Activated T-helper 17 cell treated with anti-CD3 and anti-CD28 coated beads, Interleukin-2, amount 50 U/mL, for 72 hours (primary cell): ENCODE measurements around the gene MMP25. TPM values are rescaled to one million over a fixed set of nuclear protein-coding genes. Genes with fewer than 3 reads are reported as not detected.
"Not testable (repeated sequence)": the region's sequence is repeated elsewhere in the genome, so short reads cannot be mapped to it uniquely, and the experiment has no call there.

Experiments
- ATAC-seq: fragments of 150-1000 bp; cut with Tn5 transposase; replicated peaks from 2 replicates; pipeline ENCODE4 v1.10.0; 2021; ENCODE audit warnings: mild to moderate bottlenecking, moderate library complexity
- H3K27ac Mint-ChIP-seq: one replicate; pipeline ENCODE4 v1.8.0; 2022; ENCODE audit warnings: mixed read lengths
- H3K27me3 Mint-ChIP-seq: one replicate; pipeline ENCODE4 v1.8.0; 2022; ENCODE audit warnings: mixed read lengths
- H3K36me3 Mint-ChIP-seq: one replicate; pipeline ENCODE4 v1.8.0; 2022; ENCODE audit warnings: low read depth, mild to moderate bottlenecking, mixed read lengths
- H3K4me1 Mint-ChIP-seq: one replicate; pipeline ENCODE4 v1.8.0; 2022; ENCODE audit warnings: mixed read lengths
- H3K4me3 Mint-ChIP-seq: one replicate; pipeline ENCODE4 v1.8.0; 2022; ENCODE audit warnings: mild to moderate bottlenecking, mixed read lengths
- H3K9me3 Mint-ChIP-seq: one replicate; pipeline ENCODE4 v1.8.0; 2022; ENCODE audit warnings: mixed read lengths
- total RNA-seq, 2 donors: library from RNA; stranded (reverse); gene quantifications; one replicate each; pipeline ENCODE4 v1.2.3, GENCODE V29; 2022

MMP25 gene
- total RNA-seq, 2 donors from 2014 or later, result 5.9 to 7.1 TPM

GRCh38 chr16:3063625-3064386, 17.4 kb downstream of the MMP25 start:
- peaks cover 26% of the 10 kb centered on the region for H3K4me1 Mint-ChIP-seq
- no peak for ATAC-seq
- no peaks in the 10 kb centered on the region for H3K9me3 Mint-ChIP-seq
- peak overlapping the region; percentile 100 for H3K4me3 Mint-ChIP-seq
- H3K27me3 Mint-ChIP-seq, result no peaks in the 10 kb centered on the region
- H3K27ac Mint-ChIP-seq, result peak overlapping the region; percentile 99
- peaks cover 52% of the 10 kb centered on the region for H3K36me3 Mint-ChIP-seq

GRCh38 chr16:3065069-3065741, 18.8 kb downstream of the MMP25 start, which contains the start of gene IL32:
TSS of gene IL32 (plus strand) at chr16:3065640. CDS start at chr16:3065812, 172 bp downstream.
- Mint-ChIP-seq H3K27ac (peak within 1 kb of the TSS; percentile 99), H3K4me1 (peaks cover 31% of the 10 kb centered on the region), H3K4me3 (peak within 1 kb of the TSS; percentile 100), H3K27me3 (no peaks in the 10 kb centered on the region), H3K9me3 (no peaks in the 10 kb centered on the region), H3K36me3 (peaks cover 58% of the 10 kb centered on the region)
- ATAC-seq, result peak; percentile 64

- Mint-ChIP-seq H3K27me3 (no peaks in the 10 kb centered on the region), H3K4me3 (peak overlapping the region; percentile 100), H3K4me1 (peaks cover 25% of the 10 kb centered on the region), H3K27ac (peak overlapping the region; percentile 99), H3K36me3 (peaks cover 61% of the 10 kb centered on the region), H3K9me3 (no peaks in the 10 kb centered on the region)
- ATAC-seq, result no peak
Measured at GRCh38 chr16:3065742-3066439, 19.5 kb downstream of the MMP25 start.

GRCh38 chr16:3066440-3066748, 20.0 kb downstream of the MMP25 start:
- no peak for ATAC-seq
- Mint-ChIP-seq H3K27ac (peak overlapping the region; percentile 99), H3K27me3 (no peaks in the 10 kb centered on the region), H3K4me3 (peak overlapping the region; percentile 100), H3K4me1 (peaks cover 27% of the 10 kb centered on the region), H3K36me3 (peaks cover 65% of the 10 kb centered on the region), H3K9me3 (no peaks in the 10 kb centered on the region)

- H3K27ac Mint-ChIP-seq, result peak overlapping the region; percentile 99
- no peaks in the 10 kb centered on the region for H3K27me3 Mint-ChIP-seq
- H3K4me3 Mint-ChIP-seq, result peak overlapping the region; percentile 100
- peaks cover 77% of the 10 kb centered on the region for H3K36me3 Mint-ChIP-seq
- H3K9me3 Mint-ChIP-seq, result no peaks in the 10 kb centered on the region
- no peak for ATAC-seq
- peaks cover 36% of the 10 kb centered on the region for H3K4me1 Mint-ChIP-seq
Measured at GRCh38 chr16:3068487-3068886, 22.1 kb downstream of the MMP25 start.

- Mint-ChIP-seq H3K27ac (peak overlapping the region; percentile 84), H3K4me1 (peaks cover 38% of the 10 kb centered on the region), H3K4me3 (peak overlapping the region; percentile 100), H3K36me3 (peaks cover 83% of the 10 kb centered on the region)
- ATAC-seq, H3K9me3 Mint-ChIP-seq, H3K27me3 Mint-ChIP-seq: not testable (repeated sequence)
Measured at GRCh38 chr16:3069146-3069545, 22.8 kb downstream of the MMP25 start.

GRCh38 chr16:3070608-3071111, 24.3 kb downstream of the MMP25 start:
- peak overlapping the region; percentile 100 for H3K4me3 Mint-ChIP-seq
- peaks cover 84% of the 10 kb centered on the region for H3K36me3 Mint-ChIP-seq
- H3K9me3 Mint-ChIP-seq, result no peaks in the 10 kb centered on the region
- ATAC-seq, result peak; percentile 8
- H3K27me3 Mint-ChIP-seq, result no peaks in the 10 kb centered on the region
- H3K27ac Mint-ChIP-seq, result peak overlapping the region; percentile 84
- H3K4me1 Mint-ChIP-seq, result peaks cover 43% of the 10 kb centered on the region

- Mint-ChIP-seq H3K4me1 (peaks cover 43% of the 10 kb centered on the region), H3K27me3 (no peaks in the 10 kb centered on the region), H3K4me3 (peak overlapping the region; percentile 100), H3K27ac (peak overlapping the region; percentile 64), H3K36me3 (peaks cover 84% of the 10 kb centered on the region), H3K9me3 (no peaks in the 10 kb centered on the region)
- ATAC-seq, result no peak
Measured at GRCh38 chr16:3071655-3072054, 25.3 kb downstream of the MMP25 start.

GRCh38 chr16:3072148-3072547, 25.8 kb downstream of the MMP25 start:
- H3K4me1 Mint-ChIP-seq, result peaks cover 43% of the 10 kb centered on the region
- not testable (repeated sequence) for H3K27me3 Mint-ChIP-seq, ATAC-seq, H3K9me3 Mint-ChIP-seq
- peak overlapping the region; percentile 100 for H3K4me3 Mint-ChIP-seq
- H3K36me3 Mint-ChIP-seq, result peaks cover 84% of the 10 kb centered on the region
- H3K27ac Mint-ChIP-seq, result peak overlapping the region; percentile 64

GRCh38 chr16:3072576-3073263, 26.4 kb downstream of the MMP25 start:
- peaks cover 45% of the 10 kb centered on the region for H3K4me1 Mint-ChIP-seq
- H3K4me3 Mint-ChIP-seq, result peak overlapping the region; percentile 100
- H3K27ac Mint-ChIP-seq, result peak overlapping the region; percentile 95
- H3K27me3 Mint-ChIP-seq, H3K9me3 Mint-ChIP-seq: not testable (repeated sequence)
- peaks cover 84% of the 10 kb centered on the region for H3K36me3 Mint-ChIP-seq
- ATAC-seq, result peak; percentile 23

- peak overlapping the region; percentile 95 for H3K27ac Mint-ChIP-seq
- H3K4me1 Mint-ChIP-seq, result peaks cover 51% of the 10 kb centered on the region
- no peaks in the 10 kb centered on the region for H3K9me3 Mint-ChIP-seq
- peak overlapping the region; percentile 76 for H3K4me3 Mint-ChIP-seq
- H3K27me3 Mint-ChIP-seq, result no peaks in the 10 kb centered on the region
- H3K36me3 Mint-ChIP-seq, result peaks cover 84% of the 10 kb centered on the region
- no peak for ATAC-seq
Measured at GRCh38 chr16:3073448-3073847, 27.1 kb downstream of the MMP25 start.

- H3K4me3 Mint-ChIP-seq, result peak overlapping the region; percentile 76
- ATAC-seq, result peak; percentile 71
- no peaks in the 10 kb centered on the region for H3K9me3 Mint-ChIP-seq
- H3K36me3 Mint-ChIP-seq, result peaks cover 80% of the 10 kb centered on the region
- no peaks in the 10 kb centered on the region for H3K27me3 Mint-ChIP-seq
- peaks cover 50% of the 10 kb centered on the region for H3K4me1 Mint-ChIP-seq
- peak overlapping the region; percentile 95 for H3K27ac Mint-ChIP-seq
Measured at GRCh38 chr16:3074860-3075522, 28.6 kb downstream of the MMP25 start.

GRCh38 chr16:3075523-3075915, 29.2 kb downstream of the MMP25 start:
- H3K4me1 Mint-ChIP-seq, result peaks cover 51% of the 10 kb centered on the region
- no peaks in the 10 kb centered on the region for H3K27me3 Mint-ChIP-seq
- ATAC-seq, result peak; percentile 14
- H3K4me3 Mint-ChIP-seq, result peak overlapping the region; percentile 76
- H3K9me3 Mint-ChIP-seq, result no peaks in the 10 kb centered on the region
- H3K27ac Mint-ChIP-seq, result peak overlapping the region; percentile 95
- H3K36me3 Mint-ChIP-seq, result peaks cover 80% of the 10 kb centered on the region
